ENCODE measurements around the gene FGF6.

Gene FGF6

DNA sequence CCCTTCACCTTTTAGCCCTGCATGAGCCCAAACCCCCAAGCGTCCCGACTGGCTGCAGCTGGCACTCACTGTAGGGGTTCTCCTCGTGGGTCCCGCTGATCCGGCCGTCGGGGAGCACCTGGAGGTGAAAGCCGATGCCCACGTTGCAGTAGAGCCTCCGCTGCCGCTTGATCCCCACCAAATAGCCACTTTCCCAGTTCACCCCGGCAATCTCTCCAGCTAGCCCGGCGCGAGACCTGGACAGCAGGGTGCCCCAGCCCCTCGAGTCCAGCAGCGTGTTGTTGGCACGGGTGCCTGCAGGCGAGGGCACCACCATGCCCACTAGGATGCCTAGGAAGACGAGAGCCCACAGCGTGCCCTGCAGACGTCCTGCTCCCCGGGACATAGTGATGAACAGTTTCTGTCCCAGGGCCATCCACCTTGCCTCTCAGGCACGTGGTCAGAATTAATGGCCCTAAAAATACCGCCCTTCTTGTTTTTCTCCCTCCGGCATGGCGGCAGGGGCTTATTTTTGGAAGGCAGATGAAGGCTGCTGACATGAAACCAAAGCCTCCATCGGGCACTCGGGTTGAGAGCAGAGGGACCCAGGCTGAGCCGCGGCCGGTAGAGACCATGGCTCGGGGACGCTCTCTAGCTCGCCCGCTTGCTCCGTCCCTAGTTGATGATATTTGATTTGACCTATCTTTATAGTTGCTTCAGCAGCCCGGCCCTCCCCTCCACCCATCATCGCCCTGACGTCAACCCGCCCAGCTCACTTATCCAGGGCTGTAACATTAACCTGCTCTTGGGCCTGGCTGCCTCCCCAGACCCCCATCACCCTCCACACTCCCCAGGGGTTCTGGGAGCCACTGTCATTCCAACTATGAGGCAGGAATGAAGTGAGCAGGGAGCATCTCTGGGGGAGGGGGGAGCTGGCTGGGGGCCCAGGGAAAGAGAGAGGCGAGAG, at the start of gene FGF6:
TSS of gene FGF6 (minus strand) at position 660 of the 946 bp plus-strand sequence. CDS start at position 415, 245 bp downstream.
- no peaks in the 10 kb centered on the region for H3K36me3 ChIP-seq (replicated peaks)
- no peak within 1 kb of the TSS for H3K27ac ChIP-seq
- TF ChIP-seq, protein P1, sequence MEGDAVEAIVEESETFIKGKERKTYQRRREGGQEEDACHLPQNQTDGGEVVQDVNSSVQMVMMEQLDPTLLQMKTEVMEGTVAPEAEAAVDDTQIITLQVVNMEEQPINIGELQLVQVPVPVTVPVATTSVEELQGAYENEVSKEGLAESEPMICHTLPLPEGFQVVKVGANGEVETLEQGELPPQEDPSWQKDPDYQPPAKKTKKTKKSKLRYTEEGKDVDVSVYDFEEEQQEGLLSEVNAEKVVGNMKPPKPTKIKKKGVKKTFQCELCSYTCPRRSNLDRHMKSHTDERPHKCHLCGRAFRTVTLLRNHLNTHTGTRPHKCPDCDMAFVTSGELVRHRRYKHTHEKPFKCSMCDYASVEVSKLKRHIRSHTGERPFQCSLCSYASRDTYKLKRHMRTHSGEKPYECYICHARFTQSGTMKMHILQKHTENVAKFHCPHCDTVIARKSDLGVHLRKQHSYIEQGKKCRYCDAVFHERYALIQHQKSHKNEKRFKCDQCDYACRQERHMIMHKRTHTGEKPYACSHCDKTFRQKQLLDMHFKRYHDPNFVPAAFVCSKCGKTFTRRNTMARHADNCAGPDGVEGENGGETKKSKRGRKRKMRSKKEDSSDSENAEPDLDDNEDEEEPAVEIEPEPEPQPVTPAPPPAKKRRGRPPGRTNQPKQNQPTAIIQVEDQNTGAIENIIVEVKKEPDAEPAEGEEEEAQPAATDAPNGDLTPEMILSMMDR (IDR thresholded peaks at IDR 0.05; ENCODE audit: low read depth, low read length, missing control alignments) = no peak
- H3K27me3 ChIP-seq (replicated peaks) = no peaks in the 10 kb centered on the region
- no peak for DNase-seq
- no peak within 1 kb of the TSS for H3K4me3 ChIP-seq (ENCODE audit: low read depth, low read length)
- in situ Hi-C loops (cut with HindIII; ENCODE audit: low pct_ligation_motif_present, low sequenced_read_pairs) = no loop called here

DNA sequence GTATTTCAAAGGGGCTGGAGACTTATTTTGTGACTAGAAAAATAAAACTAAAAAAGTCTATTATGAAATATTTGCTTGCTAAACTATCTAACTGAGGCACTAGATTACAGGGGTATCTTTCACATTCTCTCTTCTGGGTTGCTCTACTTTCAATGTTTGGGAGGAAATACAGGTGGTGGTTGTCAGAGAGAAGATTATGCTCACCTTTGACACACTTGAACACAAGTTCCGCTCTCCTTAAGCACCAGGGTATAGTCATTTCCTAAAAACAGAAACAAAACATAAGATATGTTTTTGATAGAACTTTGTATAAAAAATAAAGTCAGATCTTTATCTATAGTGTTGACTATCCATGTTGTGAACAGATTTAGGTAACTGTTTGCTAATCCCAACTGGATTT, 45.4 kb upstream of the FGF6 start:
- Histone ChIP-seq H3K27ac (no peak overlapping the region), H3K27me3 (replicated peaks) (no peaks in the 10 kb centered on the region), H3K4me3 (ENCODE audit: low read depth, low read length) (no peak overlapping the region), H3K36me3 (replicated peaks) (peaks cover 6% of the 10 kb centered on the region)
- DNase-seq = no peak
- in situ Hi-C loops (cut with HindIII; ENCODE audit: low pct_ligation_motif_present, low sequenced_read_pairs) = no loop called here
- TF ChIP-seq, protein P1 (IDR thresholded peaks at IDR 0.05; ENCODE audit: low read depth, low read length, missing control alignments) = no peak

DNA sequence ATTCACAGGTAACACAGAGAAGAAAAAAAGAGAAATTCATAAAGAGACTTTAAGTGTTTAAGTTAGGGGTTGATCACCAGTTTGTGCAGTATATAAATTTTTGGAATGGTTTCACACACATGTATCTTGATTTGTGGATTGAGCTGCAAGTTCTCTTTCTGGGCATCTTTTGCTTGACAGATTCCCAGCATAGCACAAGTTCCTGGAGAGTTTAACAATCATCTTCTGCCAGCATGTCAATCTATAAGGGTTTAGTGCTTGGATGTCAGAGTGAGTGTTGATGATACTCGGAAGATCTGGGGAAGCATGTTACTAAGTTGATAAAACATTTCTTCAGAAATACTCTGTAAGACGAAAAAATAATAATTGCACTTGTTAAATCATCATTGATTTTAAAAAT, 43.9 kb upstream of the FGF6 start:
- DNase-seq = no peak
- Histone ChIP-seq H3K27ac (no peak overlapping the region), H3K4me3 (ENCODE audit: low read depth, low read length) (no peak overlapping the region), H3K27me3 (replicated peaks) (no peaks in the 10 kb centered on the region), H3K36me3 (replicated peaks) (peaks cover 5% of the 10 kb centered on the region)
- TF ChIP-seq, protein P1 (IDR thresholded peaks at IDR 0.05; ENCODE audit: low read depth, low read length, missing control alignments) = no peak
- in situ Hi-C loops (cut with HindIII; ENCODE audit: low pct_ligation_motif_present, low sequenced_read_pairs) = no loop called here

- no peak overlapping the region for H3K27ac ChIP-seq
- no peak for DNase-seq
- H3K27me3 ChIP-seq (replicated peaks) = no peaks in the 10 kb centered on the region
- in situ Hi-C loops (cut with HindIII; ENCODE audit: low pct_ligation_motif_present, low sequenced_read_pairs) = no loop called here
- TF ChIP-seq, protein P1 (IDR thresholded peaks at IDR 0.05; ENCODE audit: low read depth, low read length, missing control alignments) = no peak
- peaks cover 5% of the 10 kb centered on the region for H3K36me3 ChIP-seq (replicated peaks)
- no peak overlapping the region for H3K4me3 ChIP-seq (ENCODE audit: low read depth, low read length)
Measured at GRCh38 chr12:4486980-4487379, 41.4 kb upstream of the FGF6 start.

DNA sequence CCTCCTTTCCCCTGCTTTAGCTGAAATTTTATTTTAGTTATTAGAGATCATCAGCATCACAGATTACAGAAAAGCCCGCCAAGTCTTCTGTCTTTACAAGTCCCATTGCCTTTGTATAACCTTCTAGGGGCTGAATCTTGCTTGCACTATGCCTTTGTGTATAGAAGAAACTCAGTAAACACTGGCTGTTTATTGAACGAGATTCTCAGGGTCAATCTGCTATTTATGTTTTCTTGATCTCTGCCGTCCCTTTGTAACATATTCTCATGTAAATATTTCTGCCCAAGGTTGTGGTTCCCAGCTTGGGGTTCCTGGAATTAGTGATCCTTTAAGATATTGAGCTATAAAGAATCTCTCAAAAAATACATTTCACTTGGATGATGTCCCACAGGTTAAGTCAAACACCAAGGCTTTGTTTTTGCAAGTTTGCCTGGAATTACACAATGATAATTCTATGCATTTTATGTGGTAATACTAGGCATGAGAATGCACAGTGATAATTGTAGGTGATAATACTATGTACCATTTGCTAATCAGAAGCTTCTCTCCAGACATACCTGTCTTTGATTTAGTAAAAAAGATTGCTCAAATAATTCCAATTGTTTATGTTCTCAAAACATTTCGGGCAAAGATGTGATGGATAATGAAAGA, 40.6 kb upstream of the FGF6 start:
- peaks cover 5% of the 10 kb centered on the region for H3K36me3 ChIP-seq (replicated peaks)
- no peak overlapping the region for H3K4me3 ChIP-seq (ENCODE audit: low read depth, low read length)
- in situ Hi-C loops (cut with HindIII; ENCODE audit: low pct_ligation_motif_present, low sequenced_read_pairs) = no loop called here
- TF ChIP-seq, protein P1 (IDR thresholded peaks at IDR 0.05; ENCODE audit: low read depth, low read length, missing control alignments) = no peak
- no peak overlapping the region for H3K27ac ChIP-seq
- no peaks in the 10 kb centered on the region for H3K27me3 ChIP-seq (replicated peaks)
- DNase-seq = no peak
